ENCODE results near the gene BUD23. TPM values are rescaled to one million over a fixed set of nuclear protein-coding genes. Genes with fewer than 3 reads are reported as not detected.

Gene BUD23
- total and polyA plus RNA-seq, 4 donors: 19.1 to 52.6 (median 37.8) TPM

- TF ChIP-seq REST (IDR thresholded peaks at IDR 0.05) (no peak), RXRA (IDR thresholded peaks at IDR 0.05) (no peak), ATF3 (IDR thresholded peaks at IDR 0.05) (no peak), EGR1 (IDR thresholded peaks at IDR 0.05; ENCODE audit: low read depth in 2 of 2) (no peak)
Measured at GRCh38 chr7:73738220-73738611, 54.8 kb downstream of the BUD23 start (continued).

GRCh38 chr7:73738612-73739386, 55.4 kb downstream of the BUD23 start, which contains the start of gene ABHD11:
TSS of gene ABHD11 (minus strand) at chr7:73738802. CDS start at chr7:73738770, 32 bp downstream.
- under 1% methylated on average over 84 of the region's 84 CpGs for WGBS
- peak within 1 kb of the TSS; percentile 69 to 91 (median 88) for H3K4me3 ChIP-seq (ENCODE audit: low read depth in 1 of 3, low read length in 3 of 3)

More at GRCh38 chr7:73738612-73739386, 55.4 kb downstream of the BUD23 start, which contains the start of gene ABHD11:
- no peak for TF ChIP-seq FOXA2 (IDR thresholded peaks at IDR 0.05)
- TF ChIP-seq SP1 (IDR thresholded peaks at IDR 0.05): peak; percentile 83
- peak; percentile 86 for TF ChIP-seq REST (IDR thresholded peaks at IDR 0.05)
- TF ChIP-seq HNF4A (conservative IDR thresholded peaks at IDR 0.05): peak in 1 of 2 donors; percentile 58
- no peak for TF ChIP-seq TAF1 (conservative IDR thresholded peaks at IDR 0.05)
- no peak for TF ChIP-seq NR2F2 (IDR thresholded peaks at IDR 0.05)
- peak; percentile 45 for TF ChIP-seq YY1 (IDR thresholded peaks at IDR 0.05)
- TF ChIP-seq ATF3 (IDR thresholded peaks at IDR 0.05): no peak
- TF ChIP-seq MAX (IDR thresholded peaks at IDR 0.05): no peak
- TF ChIP-seq EGR1 (IDR thresholded peaks at IDR 0.05; ENCODE audit: low read depth in 2 of 2): peak in 1 of 2 donors; percentile 37
- TF ChIP-seq RAD21 (IDR thresholded peaks at IDR 0.05): peak in 1 of 2 donors; percentile 46
- peak in 1 of 2 donors; percentile 78 for TF ChIP-seq GABPA (IDR thresholded peaks at IDR 0.05 in 1 of 2, conservative IDR thresholded peaks at IDR 0.05 in 1 of 2)
- peak; percentile 28 to 38 for TF ChIP-seq RXRA (IDR thresholded peaks at IDR 0.05)
- no peak for TF ChIP-seq FOXA1 (IDR thresholded peaks at IDR 0.05)
- TF ChIP-seq JUND (IDR thresholded peaks at IDR 0.05): peak; percentile 44 to 63
- no peak for TF ChIP-seq HNF4G (IDR thresholded peaks at IDR 0.05)
- peak; percentile 98 for TF ChIP-seq ZBTB33 (IDR thresholded peaks at IDR 0.05)
- no peak for TF ChIP-seq CTCF (IDR thresholded peaks at IDR 0.05; ENCODE audit: low read depth, low read length, missing input control)
- Histone ChIP-seq H3K36me3 (ENCODE audit: control insufficient read depth in 4 of 4, insufficient read depth in 3 of 4, low read depth in 1 of 4, low read length in 3 of 4) (peaks cover 0 to 15% (median under 1%) of the 10 kb centered on the region in 4 donors), H3K27ac (ENCODE audit: low read depth in 1 of 2, low read length in 2 of 2) (peak within 1 kb of the TSS; percentile 97 to 99), H3K9ac (ENCODE audit: low read depth in 1 of 2, low read length in 2 of 2) (peak within 1 kb of the TSS; percentile 92 to 95), H3K9me3 (ENCODE audit: control insufficient read depth in 4 of 4, low read length in 3 of 4) (no peaks in the 10 kb centered on the region), H3K4me1 (ENCODE audit: control insufficient read depth in 4 of 4, insufficient read depth in 4 of 4, low read length in 3 of 4) (peaks cover 0 to 31% (median 16%) of the 10 kb centered on the region in 4 donors), H3K27me3 (ENCODE audit: control insufficient read depth in 4 of 4, insufficient read depth in 4 of 4, low read length in 3 of 4) (no peaks in the 10 kb centered on the region)
- DNase-seq (ENCODE audit: low spot score): peak; percentile 100
